Measurements from ENCODE around the gene OR11L1. TPM values are rescaled to one million over a fixed set of nuclear protein-coding genes. Genes with fewer than 3 reads are reported as not detected.

The OR11L1 gene
- total RNA-seq, 1 donor from 2014 or later: not detected

DNA sequence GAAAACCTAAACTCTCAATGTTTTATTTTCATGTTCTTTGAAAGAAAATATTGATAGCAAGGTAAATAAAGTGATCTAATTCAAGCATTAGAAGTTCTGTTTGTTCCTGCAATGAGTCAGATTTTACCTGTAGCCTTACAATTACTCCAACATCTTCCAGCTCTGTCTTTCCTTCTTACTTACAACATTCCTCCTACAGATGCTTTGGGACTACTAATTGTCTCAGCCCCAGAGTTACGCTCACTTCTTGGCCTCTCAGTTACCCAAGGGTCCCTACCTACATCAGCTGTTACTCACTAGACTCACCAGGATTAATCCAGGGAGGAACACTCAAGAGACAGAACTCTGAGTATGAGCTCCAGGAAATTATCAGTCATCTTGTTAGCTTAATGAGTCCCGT is 44.2 kb downstream of the OR11L1 start:
- no peak for DNase-seq

Other genes with a start within 250 kb of the OR11L1 start
- not detected for gene OR2G3, start 236.3 kb downstream of the OR11L1 start, total RNA-seq
- gene OR13G1, start 162.2 kb downstream of the OR11L1 start, total RNA-seq: not detected
- gene OR6F1, start 125.2 kb downstream of the OR11L1 start, total RNA-seq: not detected
- gene OR14K1, start 103.3 kb downstream of the OR11L1 start, total RNA-seq: not detected
- gene OR14A2, start 93.8 kb downstream of the OR11L1 start, total RNA-seq: not detected
- not detected for gene OR1C1, start 81.3 kb downstream of the OR11L1 start, total RNA-seq
- gene OR14A16, start 17.8 kb downstream of the OR11L1 start, total RNA-seq: not detected
- gene TRIM58, start 15.3 kb upstream of the OR11L1 start, total RNA-seq: 2.5 TPM
- 1.2 TPM for gene OR2W3, start 53.7 kb upstream of the OR11L1 start, total RNA-seq
- not detected for gene OR2T8, start 78.4 kb upstream of the OR11L1 start, total RNA-seq
- gene OR2AJ1, start 83.0 kb upstream of the OR11L1 start, total RNA-seq: not detected
- not detected for gene OR2L8, start 107.0 kb upstream of the OR11L1 start, total RNA-seq
- gene OR2AK2, start 123.3 kb upstream of the OR11L1 start, total RNA-seq: not detected
- gene OR2L5, start 171.8 kb upstream of the OR11L1 start, total RNA-seq: not detected
- not detected for gene OR2L2, start 188.2 kb upstream of the OR11L1 start, total RNA-seq
- 0.10 TPM for gene OR2L3, start 204.9 kb upstream of the OR11L1 start, total RNA-seq